Spleen (tissue), 7 donors: ENCODE measurements around the gene PRKAG3.

Experiments
- CTCF ChIP-seq, 11 experiments: fragments of 200-600 bp in 7 of 11; fragments of 450-650 bp in 4 of 11; sonication (generic) in 4 of 11; IDR thresholded peaks in 8 of 11; conservative IDR thresholded peaks in 3 of 11; 1 replicate in 7 of 11; 2 replicates in 4 of 11; pipeline versions ENCODE4 v1.4.0 to v1.8.0; 2016 to 2021; ENCODE audit warnings: antibody characterized with exemption in 11 of 11, inconsistent platforms in 4 of 11, mild to moderate bottlenecking in 1 of 11
- POLR2A ChIP-seq, 3 donors: fragments of 450-650 bp; IDR thresholded peaks; one replicate each; pipeline ENCODE4 v1.5.1; 2017; ENCODE audit warnings: antibody characterized with exemption in 3 of 3, mild to moderate bottlenecking in 1 of 3
- POLR2AphosphoS5 ChIP-seq, 3 donors: sonication (generic); formaldehyde crosslinking; IDR thresholded peaks; one replicate each; pipeline ENCODE4 v1.5.1; 2017; ENCODE audit warnings: antibody characterized with exemption in 3 of 3
- donor health status: DM: no; HTN: no; CAD: no; lungs with moderate emphysema.
- donor health status: DM: no; HTN: no; CAD: no.
- donor health status: DM: no; HTN: no; CAD: no.

GRCh38 chr2:218879776-218880101 lies 48.1 kb upstream of the PRKAG3 start:
- TF ChIP-seq CTCF (IDR thresholded peaks at IDR 0.05 in 8 of 11, conservative IDR thresholded peaks at IDR 0.05 in 3 of 11), result no peak
- TF ChIP-seq POLR2AphosphoS5 (IDR thresholded peaks at IDR 0.05), result no peak
- TF ChIP-seq POLR2A (IDR thresholded peaks at IDR 0.05), result no peak
